Suprapubic skin (tissue), 4 donors: ENCODE measurements around the gene TAOK2. TPM values are rescaled to one million over a fixed set of nuclear protein-coding genes. Genes with fewer than 3 reads are reported as not detected.
"Not testable (repeated sequence)": the region's sequence is repeated elsewhere in the genome, so short reads cannot be mapped to it uniquely, and the experiment has no call there.

ENCODE experiments used
- DNase-seq, 2 donors: peaks; one replicate each; pipeline ENCODE4 v3.0.0-alpha.2; 2019; ENCODE audit warnings: low spot score in 2 of 2
- H3K27ac ChIP-seq: fragments of 200-600 bp; sonication (generic); one replicate; pipeline ENCODE4 v1.5.1; 2019
- H3K27me3 ChIP-seq: fragments of 200-600 bp; sonication (generic); one replicate; pipeline ENCODE4 v1.5.1; 2019
- H3K36me3 ChIP-seq: fragments of 200-600 bp; sonication (generic); one replicate; pipeline ENCODE4 v1.5.1; 2019
- H3K4me1 ChIP-seq: fragments of 200-600 bp; sonication (generic); one replicate; pipeline ENCODE4 v1.5.1; 2019
- H3K4me3 ChIP-seq: fragments of 200-600 bp; sonication (generic); one replicate; pipeline ENCODE4 v1.5.1; 2019; ENCODE audit warnings: mild to moderate bottlenecking
- H3K9me3 ChIP-seq: fragments of 200-600 bp; sonication (generic); one replicate; pipeline ENCODE4 v1.5.1; 2019
- CTCF ChIP-seq, 2 donors: fragments of 200-600 bp in 1 of 2; fragments of 450-650 bp in 1 of 2; sonication (generic) in 1 of 2; IDR thresholded peaks; one replicate each; pipeline ENCODE4 v1.5.1; 2016 to 2019; ENCODE audit warnings: antibody characterized with exemption in 2 of 2, mild to moderate bottlenecking in 1 of 2, moderate library complexity in 1 of 2
- EP300 ChIP-seq: sonication (generic); formaldehyde crosslinking; IDR thresholded peaks from one replicate; pipeline ENCODE4 v1.6.1; 2017; ENCODE audit warnings: antibody characterized with exemption
- POLR2A ChIP-seq, 2 donors: fragments of 450-650 bp; IDR thresholded peaks; one replicate each; pipeline ENCODE4 v1.6.1; 2017; ENCODE audit warnings: antibody characterized with exemption in 2 of 2, mild to moderate bottlenecking in 2 of 2, moderate library complexity in 2 of 2
- POLR2AphosphoS5 ChIP-seq, 3 donors: sonication (generic); formaldehyde crosslinking; IDR thresholded peaks; one replicate each; pipeline ENCODE4 v1.6.1; 2017; ENCODE audit warnings: antibody characterized with exemption in 3 of 3
- WGBS: methylation state at CpG from one replicate; pipeline ENCODE4 v1.1.5; 2018; 5-methylcytosine and 5-hydroxymethylcytosine counted together
- total RNA-seq, 4 donors: library from RNA; depleted of rRNA; stranded (reverse); fragments of >200 nt; gene quantifications; one replicate each; pipeline ENCODE4 v1.1.0, GENCODE V29; 2016

TAOK2 gene
- total RNA-seq, 4 donors from 2014 or later: 29.1 to 54.4 (median 39.1) TPM

- WGBS: 93% methylated on average over 2 of the region's 2 CpGs
Observed at GRCh38 chr16:30017277-30017656, 43.6 kb downstream of the TAOK2 start.

GRCh38 chr16:30017937-30018336, 44.3 kb downstream of the TAOK2 start:
- H3K36me3 ChIP-seq, H3K4me3 ChIP-seq, H3K9me3 ChIP-seq, DNase-seq, H3K27me3 ChIP-seq, H3K27ac ChIP-seq: not testable (repeated sequence)
- WGBS: 85% methylated on average over 4 of the region's 4 CpGs
- H3K4me1 ChIP-seq: peaks cover 10% of the 10 kb centered on the region

More at GRCh38 chr16:30017277-30017656, 43.6 kb downstream of the TAOK2 start:
- TF ChIP-seq CTCF (IDR thresholded peaks at IDR 0.05): no peak
- peaks cover 10% of the 10 kb centered on the region for H3K4me1 ChIP-seq
- H3K27ac ChIP-seq: no peak overlapping the region
- no peak for DNase-seq
- no peaks in the 10 kb centered on the region for H3K9me3 ChIP-seq
- H3K27me3 ChIP-seq: peaks cover 2% of the 10 kb centered on the region
- H3K36me3 ChIP-seq: no peaks in the 10 kb centered on the region
- no peak overlapping the region for H3K4me3 ChIP-seq

DNA sequence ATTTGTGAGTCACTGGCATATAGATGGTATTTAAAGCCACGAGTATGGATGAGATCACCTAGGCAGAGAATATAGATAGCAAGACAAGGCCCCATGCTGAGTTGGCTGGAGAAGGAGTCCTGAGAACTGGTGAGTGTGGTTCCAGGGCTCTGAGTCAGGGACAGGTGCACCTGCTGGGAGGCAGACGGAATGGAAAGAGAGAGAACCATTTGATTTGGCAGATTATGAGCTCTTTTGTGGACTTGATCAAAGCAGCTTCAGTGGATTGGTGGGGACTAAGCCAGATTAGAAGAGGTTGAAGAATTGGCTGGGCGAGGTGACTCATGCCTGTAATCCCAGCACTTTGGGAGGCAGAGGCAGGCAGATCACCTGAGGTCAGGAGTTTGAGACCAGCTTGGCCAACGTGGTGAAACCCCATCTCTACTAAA, 45.1 kb downstream of the TAOK2 start:
- Histone ChIP-seq H3K9me3 (no peaks in the 10 kb centered on the region), H3K27ac (no peak overlapping the region), H3K27me3 (no peaks in the 10 kb centered on the region), H3K4me3 (no peak overlapping the region), H3K36me3 (no peaks in the 10 kb centered on the region), H3K4me1 (peaks cover 10% of the 10 kb centered on the region)
- 64% methylated on average over 4 of the region's 4 CpGs for WGBS
- no peak for DNase-seq
- no peak for TF ChIP-seq EP300
- TF ChIP-seq CTCF (IDR thresholded peaks at IDR 0.05): no peak
- no peak for TF ChIP-seq POLR2A (IDR thresholded peaks at IDR 0.05)
- TF ChIP-seq POLR2AphosphoS5 (IDR thresholded peaks at IDR 0.05): no peak

DNA sequence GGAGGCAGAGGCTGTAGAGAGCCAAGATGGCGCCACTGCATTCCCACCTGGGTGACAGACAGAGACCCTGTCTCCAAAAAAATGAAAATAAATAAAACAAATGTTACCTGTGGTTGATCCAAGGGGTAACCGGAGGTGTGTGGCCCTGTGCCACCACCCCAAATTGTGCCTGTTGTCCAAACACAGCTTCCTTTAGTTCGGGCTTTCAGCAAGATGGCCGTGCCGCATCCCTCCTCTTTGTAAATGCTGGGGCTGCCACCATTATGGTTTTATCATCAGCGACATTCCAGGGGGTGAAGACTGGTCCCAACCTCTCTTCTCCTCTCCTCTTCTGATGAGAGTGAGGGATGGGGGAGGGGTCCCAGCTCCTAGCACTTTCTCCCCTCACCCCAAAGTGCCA, 49.2 kb downstream of the TAOK2 start, which contains the start of gene C16orf92:
TSS of gene C16orf92 (plus strand) at position 312 of the 400 bp plus-strand sequence. CDS start 143 bp downstream, outside the sequence.
- DNase-seq: no peak
- Histone ChIP-seq H3K27ac (no peak within 1 kb of the TSS), H3K9me3 (no peaks in the 10 kb centered on the region), H3K4me3 (no peak within 1 kb of the TSS), H3K27me3 (peaks cover 31% of the 10 kb centered on the region), H3K36me3 (no peaks in the 10 kb centered on the region), H3K4me1 (peaks cover 10% of the 10 kb centered on the region)
- TF ChIP-seq POLR2A (IDR thresholded peaks at IDR 0.05): no peak
- no peak for TF ChIP-seq POLR2AphosphoS5 (IDR thresholded peaks at IDR 0.05)
- TF ChIP-seq EP300: no peak
- TF ChIP-seq CTCF (IDR thresholded peaks at IDR 0.05): no peak
- 79% methylated on average over 6 of the region's 6 CpGs for WGBS

GRCh38 chr16:30023586-30023985, 49.9 kb downstream of the TAOK2 start:
- Histone ChIP-seq H3K4me3 (no peak overlapping the region), H3K4me1 (peaks cover 10% of the 10 kb centered on the region), H3K9me3 (no peaks in the 10 kb centered on the region), H3K27me3 (peaks cover 37% of the 10 kb centered on the region), H3K36me3 (no peaks in the 10 kb centered on the region), H3K27ac (no peak overlapping the region)
- TF ChIP-seq POLR2A (IDR thresholded peaks at IDR 0.05) (no peak), POLR2AphosphoS5 (IDR thresholded peaks at IDR 0.05) (no peak), EP300 (no peak), CTCF (IDR thresholded peaks at IDR 0.05) (no peak)
- no peak for DNase-seq
- 90% methylated on average over 9 of the region's 11 CpGs for WGBS

DNA sequence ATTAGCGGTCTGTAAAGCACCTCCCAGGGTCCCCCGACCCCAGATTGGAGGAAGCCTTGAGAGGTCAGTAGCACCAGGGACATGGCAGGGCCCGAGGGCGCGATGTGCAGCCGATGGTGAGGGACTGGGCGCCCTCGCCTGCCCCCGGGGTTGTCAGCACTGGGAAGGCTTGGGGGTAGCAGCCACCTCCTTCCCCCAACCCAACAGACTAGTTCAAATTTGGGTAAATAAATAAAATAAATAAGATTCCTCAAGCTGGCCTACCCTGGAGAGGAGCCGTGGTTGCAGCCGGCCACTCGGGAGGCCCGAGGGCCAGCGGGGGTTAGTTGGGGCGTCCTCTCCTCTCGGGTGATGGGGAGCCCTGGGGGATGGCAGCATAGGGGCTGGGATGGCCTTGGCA, 50.8 kb downstream of the TAOK2 start:
- TF ChIP-seq EP300: no peak
- no peak for TF ChIP-seq POLR2A (IDR thresholded peaks at IDR 0.05)
- no peak for TF ChIP-seq POLR2AphosphoS5 (IDR thresholded peaks at IDR 0.05)
- no peak for TF ChIP-seq CTCF (IDR thresholded peaks at IDR 0.05)

More for the DNA sequence above, 50.8 kb downstream of the TAOK2 start:
- Histone ChIP-seq H3K9me3 (no peaks in the 10 kb centered on the region), H3K36me3 (no peaks in the 10 kb centered on the region), H3K4me3 (no peak overlapping the region), H3K4me1 (peaks cover 10% of the 10 kb centered on the region), H3K27me3 (peaks cover 46% of the 10 kb centered on the region), H3K27ac (no peak overlapping the region)
- 75% methylated on average over 13 of the region's 16 CpGs for WGBS
- DNase-seq: no peak
